Adipocyte (in vitro differentiated cells): ENCODE measurements around the gene TMEM218.

Experiments
- DNase-seq: peaks from one replicate; pipeline ENCODE4 v3.0.0-alpha.2; 2015; ENCODE audit warnings: low read depth
- H3K27me3 ChIP-seq: replicated peaks from 2 replicates; pipeline ENCODE4 v1.7.0; 2013; ENCODE audit warnings: mild to moderate bottlenecking, low read length, moderate library complexity; ENCODE audit not compliant: control insufficient read depth, insufficient read depth
- H3K36me3 ChIP-seq: 2 replicates; pipeline ENCODE4 v1.7.0; 2013; ENCODE audit warnings: low read length, mild to moderate bottlenecking, moderate library complexity; ENCODE audit not compliant: control insufficient read depth, insufficient read depth, severe bottlenecking
- H3K4me1 ChIP-seq: 2 replicates; pipeline ENCODE4 v1.7.0; 2013; ENCODE audit warnings: mild to moderate bottlenecking, low read length, moderate library complexity; ENCODE audit not compliant: control insufficient read depth, insufficient read depth
- H3K4me3 ChIP-seq: 2 replicates; pipeline ENCODE4 v1.7.0; 2013; ENCODE audit warnings: mild to moderate bottlenecking, low read length, moderate library complexity
- H3K9ac ChIP-seq: 2 replicates; pipeline ENCODE4 v1.7.0; 2013; ENCODE audit warnings: mild to moderate bottlenecking, low read length, moderate library complexity
- H3K9me3 ChIP-seq: 2 replicates; pipeline ENCODE4 v1.7.0; 2013; ENCODE audit warnings: mild to moderate bottlenecking, low read length, moderate library complexity; ENCODE audit not compliant: control insufficient read depth

TMEM218 gene

DNA sequence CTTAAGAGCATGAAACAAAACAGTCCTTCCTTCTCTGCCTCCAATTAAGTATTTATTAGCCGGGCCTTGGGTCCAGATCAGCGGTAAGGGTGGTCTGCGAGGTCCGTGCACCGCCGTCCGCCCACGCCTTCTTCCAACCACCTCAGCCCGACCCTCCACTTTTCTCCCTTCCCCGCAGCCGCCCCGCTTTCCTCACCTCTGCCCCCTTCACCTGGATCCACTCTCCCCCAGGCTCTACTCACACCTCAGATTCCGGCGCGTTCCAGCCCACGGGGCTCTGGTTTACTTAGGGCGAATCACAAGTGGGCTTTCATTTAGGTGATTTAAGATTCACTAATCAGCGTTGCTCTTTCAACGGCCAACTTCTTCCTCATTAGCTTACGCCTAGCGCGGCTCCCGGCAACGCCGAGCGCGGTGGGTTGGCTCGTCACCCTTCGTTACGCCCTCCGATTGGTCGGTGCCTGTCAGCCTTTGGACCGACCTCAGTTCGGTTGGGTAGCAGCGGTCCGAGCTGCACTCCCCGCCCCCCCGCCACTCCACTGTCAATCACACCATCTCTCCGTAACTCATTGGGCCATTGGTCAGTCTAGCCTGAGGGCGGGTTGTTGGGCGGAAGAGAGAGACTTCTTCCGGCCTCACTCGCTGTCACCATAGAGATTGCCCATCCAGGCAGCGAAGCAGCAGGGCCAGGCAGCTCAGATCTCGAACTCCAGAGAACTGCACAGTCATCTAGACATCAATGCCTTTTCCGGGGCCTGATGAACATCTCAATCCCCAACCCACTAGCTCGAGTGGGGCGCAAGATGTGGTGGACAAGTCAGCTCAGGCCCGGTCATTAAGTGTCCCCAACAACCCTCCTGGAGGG lies at the start of gene TMEM218:
Gene TMEM218 (minus strand): TSS at position 284 of the 865 bp plus-strand sequence. CDS start 9,385 bp downstream, outside the sequence.
- Histone ChIP-seq H3K4me1 (peaks cover 13% of the 10 kb centered on the region), H3K9ac (peak within 1 kb of the TSS; percentile 96), H3K36me3 (no peaks in the 10 kb centered on the region), H3K9me3 (no peaks in the 10 kb centered on the region), H3K4me3 (peak within 1 kb of the TSS; percentile 100), H3K27me3 (no peaks in the 10 kb centered on the region)
- DNase-seq: peak; percentile 99

DNA sequence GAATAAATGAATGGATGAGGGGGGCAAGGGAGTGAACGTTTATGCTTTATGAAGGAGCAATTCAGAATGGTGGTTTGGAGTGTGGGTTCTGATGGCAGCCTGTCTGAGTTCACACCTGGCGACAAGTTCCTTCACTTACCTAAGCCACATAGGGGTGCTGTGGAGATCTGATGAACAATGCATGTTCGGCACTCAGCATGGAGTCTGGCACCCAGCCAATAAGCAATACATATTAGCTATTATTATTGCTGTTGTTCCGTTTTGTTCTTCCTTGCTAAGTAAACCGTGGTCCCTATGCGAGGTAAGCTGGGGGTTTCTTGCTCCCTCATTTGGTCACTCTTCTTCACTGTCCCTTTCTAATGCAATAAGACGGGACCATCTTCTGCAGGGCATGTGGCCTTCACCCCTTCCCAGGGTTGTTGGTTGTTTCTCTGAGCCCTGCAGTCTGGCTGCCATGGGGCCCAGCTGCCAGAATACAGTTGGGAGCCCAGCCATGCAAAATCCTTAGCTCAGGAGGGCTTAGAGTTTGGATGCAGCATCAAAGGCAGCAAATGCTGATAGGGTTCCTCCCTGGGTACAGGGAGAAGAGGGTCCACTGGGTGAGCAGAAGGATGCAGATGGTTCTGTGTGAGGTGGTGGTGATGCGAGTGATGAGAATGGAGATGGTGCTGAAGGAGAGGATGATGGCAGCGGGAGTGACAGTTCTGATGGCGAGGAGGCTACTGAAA lies 46.7 kb upstream of the TMEM218 start:
- Histone ChIP-seq H3K9ac (no peak overlapping the region), H3K27me3 (peaks cover 45% of the 10 kb centered on the region), H3K9me3 (no peaks in the 10 kb centered on the region), H3K4me1 (no peaks in the 10 kb centered on the region), H3K36me3 (no peaks in the 10 kb centered on the region), H3K4me3 (no peak overlapping the region)
- no peak for DNase-seq

DNA sequence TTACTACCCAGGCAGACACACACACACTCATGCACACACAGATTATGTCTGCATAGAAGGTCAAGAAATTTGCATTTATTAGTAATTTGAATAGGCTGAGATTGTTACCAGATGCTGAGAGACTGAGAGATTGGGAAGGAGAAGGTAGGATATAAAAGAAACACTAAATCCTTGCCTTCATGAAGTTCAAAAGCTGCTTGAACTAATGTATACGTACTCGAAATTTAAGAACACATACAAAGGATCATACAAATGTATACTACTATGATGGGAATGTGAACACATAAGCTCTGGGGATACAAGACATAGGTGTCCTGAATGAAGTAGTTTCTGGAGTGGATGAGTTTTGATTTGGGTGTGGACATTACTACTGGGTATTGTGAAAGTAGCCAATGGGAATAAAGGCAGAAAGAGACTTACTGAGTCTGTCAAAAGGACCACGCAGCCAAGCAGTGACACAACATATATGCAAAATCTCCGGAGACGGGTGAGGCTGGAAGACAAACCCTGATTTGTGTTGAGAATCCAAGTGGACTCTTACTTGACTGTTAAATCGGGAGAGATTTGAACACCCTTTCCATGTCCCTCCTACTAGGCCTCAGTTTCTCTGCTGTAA lies 45.8 kb upstream of the TMEM218 start:
- Histone ChIP-seq H3K27me3 (peaks cover 45% of the 10 kb centered on the region), H3K36me3 (no peaks in the 10 kb centered on the region), H3K4me1 (no peaks in the 10 kb centered on the region), H3K9me3 (no peaks in the 10 kb centered on the region), H3K4me3 (no peak overlapping the region), H3K9ac (no peak overlapping the region)
- no peak for DNase-seq

DNA sequence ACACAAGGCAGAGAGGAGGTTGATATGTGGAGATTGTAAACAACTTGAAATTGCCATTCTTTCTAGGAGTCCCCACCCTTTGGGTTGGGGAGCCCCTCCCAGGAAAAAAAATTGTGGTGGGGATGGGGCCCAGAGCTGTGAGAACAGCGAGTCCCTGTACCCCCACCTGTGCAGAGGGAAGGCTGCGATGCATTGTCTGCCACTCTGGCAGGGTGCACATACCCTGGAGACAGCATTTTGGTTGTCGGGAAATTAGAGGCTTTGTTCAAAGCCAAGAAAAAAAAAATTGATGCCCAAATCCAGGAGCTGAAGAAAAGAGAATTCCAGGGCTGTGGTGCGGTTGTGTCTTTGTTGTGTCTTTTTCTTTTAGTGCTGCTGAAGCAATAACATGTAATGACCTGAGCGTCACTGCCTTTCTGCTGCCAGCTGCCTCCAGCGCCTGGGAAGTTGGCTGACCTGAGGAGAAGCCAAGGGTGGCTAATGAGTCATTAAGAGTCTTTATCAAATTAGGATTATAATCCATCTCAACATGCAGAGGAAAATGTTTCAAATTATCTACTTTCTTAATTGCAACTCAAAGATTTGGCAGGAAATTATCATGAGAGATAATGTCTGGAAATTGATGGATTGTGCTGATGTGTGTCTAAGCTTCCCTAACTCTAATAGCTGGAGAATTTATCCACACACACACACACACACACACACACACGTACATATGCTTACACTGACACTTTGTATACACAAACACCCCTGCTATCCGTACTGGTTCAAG lies 45.1 kb upstream of the TMEM218 start:
- Histone ChIP-seq H3K36me3 (no peaks in the 10 kb centered on the region), H3K27me3 (peaks cover 41% of the 10 kb centered on the region), H3K9me3 (no peaks in the 10 kb centered on the region), H3K4me1 (no peaks in the 10 kb centered on the region), H3K4me3 (no peak overlapping the region), H3K9ac (no peak overlapping the region)
- DNase-seq: no peak

DNA sequence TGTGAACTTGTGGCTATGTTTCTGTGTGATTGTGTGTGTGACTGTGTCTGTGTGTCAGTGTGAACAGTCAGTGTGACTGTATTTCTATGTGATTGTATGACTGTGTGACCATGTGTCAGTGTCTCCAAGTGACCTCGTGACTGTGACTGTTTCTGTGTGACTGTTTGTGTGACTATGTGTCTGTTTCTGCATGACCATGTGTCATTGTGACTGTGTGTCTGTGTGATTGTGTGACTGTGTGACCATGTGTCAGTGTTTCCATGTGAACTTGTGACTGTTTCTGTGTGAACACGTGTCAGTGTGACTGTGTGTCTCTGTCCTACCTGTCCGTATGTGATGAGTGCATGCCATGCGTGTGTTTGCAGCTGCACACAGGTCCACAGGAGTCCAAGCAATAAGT lies 44.3 kb upstream of the TMEM218 start:
- DNase-seq: no peak
- H3K4me3 ChIP-seq: no peak overlapping the region
- H3K9ac ChIP-seq: no peak overlapping the region
- H3K4me1 ChIP-seq: no peaks in the 10 kb centered on the region
- peaks cover 41% of the 10 kb centered on the region for H3K27me3 ChIP-seq
- no peaks in the 10 kb centered on the region for H3K9me3 ChIP-seq
- no peaks in the 10 kb centered on the region for H3K36me3 ChIP-seq

DNA sequence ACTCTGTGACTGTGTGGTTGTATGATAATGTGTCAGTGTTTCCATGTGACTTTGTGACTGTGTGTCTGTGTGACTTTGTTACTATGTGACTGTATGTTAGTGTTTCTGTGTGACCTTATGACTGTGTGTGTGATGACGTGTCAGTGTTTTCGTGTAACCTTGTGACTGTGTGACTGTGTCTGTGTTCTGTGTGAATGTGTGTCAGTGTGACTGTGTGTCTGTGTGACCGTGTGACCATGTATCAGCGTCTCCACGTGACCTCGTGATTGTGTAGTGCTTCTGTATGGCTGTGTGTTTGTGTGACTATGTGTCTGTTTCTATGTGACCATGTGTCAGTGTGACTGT lies 43.6 kb upstream of the TMEM218 start:
- no peaks in the 10 kb centered on the region for H3K9me3 ChIP-seq
- H3K27me3 ChIP-seq: peaks cover 41% of the 10 kb centered on the region
- H3K36me3 ChIP-seq: no peaks in the 10 kb centered on the region
- no peak for DNase-seq
- no peak overlapping the region for H3K4me3 ChIP-seq
- no peak overlapping the region for H3K9ac ChIP-seq
- no peaks in the 10 kb centered on the region for H3K4me1 ChIP-seq

DNA sequence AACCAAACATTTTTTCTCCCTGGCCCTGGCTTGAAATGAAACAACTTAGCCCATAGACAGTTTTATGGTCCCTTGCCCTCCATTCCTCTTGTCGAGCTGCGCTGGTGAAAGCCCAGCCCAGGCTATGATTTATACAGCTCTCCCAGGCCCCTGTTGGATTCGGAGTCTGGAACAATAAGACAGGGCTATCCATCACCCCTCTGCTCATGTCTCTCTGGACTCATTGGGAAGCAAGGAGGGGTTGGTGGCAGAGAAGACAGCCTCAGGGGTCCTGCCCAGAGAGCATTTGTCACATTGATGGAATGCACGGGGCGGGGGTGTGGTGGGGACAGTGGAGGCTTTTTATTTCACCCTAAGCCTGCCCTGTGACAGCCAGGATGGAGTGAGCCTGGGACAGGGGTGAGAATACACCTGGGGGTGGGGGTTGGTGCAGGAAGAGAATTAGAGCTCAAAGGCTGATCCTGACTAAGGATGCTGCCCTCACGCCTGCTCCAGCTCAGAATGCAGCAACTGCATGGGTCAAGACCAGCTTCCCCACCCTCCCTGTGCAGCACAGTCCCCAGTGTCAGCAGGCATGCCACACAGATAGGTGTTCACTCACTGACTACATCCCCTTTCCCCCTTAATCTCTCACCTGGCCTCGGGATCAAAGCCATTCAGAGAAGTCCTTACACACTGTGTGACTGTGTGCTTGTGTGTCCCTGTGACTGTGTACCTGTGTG lies 43.1 kb upstream of the TMEM218 start:
- H3K9ac ChIP-seq: no peak overlapping the region
- H3K36me3 ChIP-seq: no peaks in the 10 kb centered on the region
- no peaks in the 10 kb centered on the region for H3K4me1 ChIP-seq
- DNase-seq: no peak
- no peak overlapping the region for H3K4me3 ChIP-seq
- H3K27me3 ChIP-seq: peaks cover 44% of the 10 kb centered on the region
- H3K9me3 ChIP-seq: no peaks in the 10 kb centered on the region

DNA sequence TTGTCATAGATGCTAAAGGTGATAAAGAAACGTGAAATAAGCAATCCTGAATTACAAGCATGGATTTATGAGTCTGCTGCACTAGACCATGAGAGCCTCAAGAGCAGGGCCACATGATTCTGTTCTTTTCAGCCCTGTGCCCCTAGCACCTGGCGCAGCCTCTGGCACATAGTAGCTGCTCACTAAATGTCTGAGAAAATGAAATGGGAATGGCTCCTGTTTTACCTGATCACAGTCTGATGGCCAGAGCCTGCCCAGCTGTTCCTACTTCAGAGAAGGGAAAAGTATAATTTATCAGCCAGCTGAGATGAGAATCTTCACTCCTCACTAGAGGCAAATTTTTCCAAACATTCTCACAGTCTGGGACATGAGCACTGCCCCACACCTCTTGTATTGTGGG lies 42.4 kb upstream of the TMEM218 start:
- no peaks in the 10 kb centered on the region for H3K9me3 ChIP-seq
- H3K4me1 ChIP-seq: no peaks in the 10 kb centered on the region
- no peak overlapping the region for H3K4me3 ChIP-seq
- DNase-seq: no peak
- no peaks in the 10 kb centered on the region for H3K36me3 ChIP-seq
- peaks cover 44% of the 10 kb centered on the region for H3K27me3 ChIP-seq
- H3K9ac ChIP-seq: no peak overlapping the region

DNA sequence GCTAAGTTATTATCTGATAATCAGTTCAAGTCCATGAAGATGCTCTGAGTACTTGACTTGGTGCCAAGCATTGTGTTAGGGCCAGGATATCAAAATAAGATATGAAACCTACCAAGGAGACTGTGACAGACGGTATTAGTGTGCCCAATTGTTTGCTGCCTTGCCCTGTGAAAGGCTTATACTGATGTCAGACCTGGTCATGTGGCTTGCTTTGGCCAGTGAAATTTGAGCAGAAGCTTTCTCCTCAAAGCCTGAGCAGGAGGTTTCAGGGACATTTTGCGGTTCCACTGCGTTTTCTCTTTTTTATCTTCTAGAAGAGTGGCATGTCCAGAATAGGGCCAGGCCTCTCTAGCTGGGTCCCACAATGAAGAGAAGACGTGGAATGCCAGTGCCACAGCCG lies 37.3 kb upstream of the TMEM218 start:
- H3K9ac ChIP-seq: no peak overlapping the region
- no peak overlapping the region for H3K4me3 ChIP-seq
- H3K36me3 ChIP-seq: no peaks in the 10 kb centered on the region
- DNase-seq: no peak
- no peaks in the 10 kb centered on the region for H3K4me1 ChIP-seq
- no peaks in the 10 kb centered on the region for H3K9me3 ChIP-seq
- H3K27me3 ChIP-seq: peaks cover 8% of the 10 kb centered on the region

DNA sequence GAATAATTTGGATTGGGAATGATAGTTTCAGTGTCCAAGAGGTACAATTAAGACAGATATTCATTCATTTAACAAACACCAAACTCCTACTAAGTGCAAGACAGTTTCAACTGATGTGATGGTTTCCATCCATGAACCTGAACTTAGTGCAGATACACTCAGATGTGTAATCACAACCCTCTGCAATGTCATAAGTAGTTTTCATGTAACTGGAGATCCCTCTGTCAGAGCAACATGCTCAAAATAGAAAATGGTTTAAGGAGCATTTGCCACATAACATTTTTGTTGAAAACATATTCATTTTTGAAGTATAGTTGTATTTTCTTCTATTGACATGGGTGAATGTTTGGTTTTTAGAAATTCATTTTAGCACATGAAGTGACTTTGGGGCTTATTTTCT lies 36.6 kb upstream of the TMEM218 start:
- Histone ChIP-seq H3K4me3 (no peak overlapping the region), H3K4me1 (no peaks in the 10 kb centered on the region), H3K9ac (no peak overlapping the region), H3K9me3 (no peaks in the 10 kb centered on the region), H3K27me3 (peaks cover 3% of the 10 kb centered on the region), H3K36me3 (no peaks in the 10 kb centered on the region)
- DNase-seq: no peak
